ENCODE data around the gene CD99. TPM values are rescaled to one million over a fixed set of nuclear protein-coding genes. Genes with fewer than 3 reads are reported as not detected.

The CD99 gene
- polyA plus RNA-seq, 1 of the 3 experiments (the other 2 are of a cell fraction), result 346 TPM

DNA sequence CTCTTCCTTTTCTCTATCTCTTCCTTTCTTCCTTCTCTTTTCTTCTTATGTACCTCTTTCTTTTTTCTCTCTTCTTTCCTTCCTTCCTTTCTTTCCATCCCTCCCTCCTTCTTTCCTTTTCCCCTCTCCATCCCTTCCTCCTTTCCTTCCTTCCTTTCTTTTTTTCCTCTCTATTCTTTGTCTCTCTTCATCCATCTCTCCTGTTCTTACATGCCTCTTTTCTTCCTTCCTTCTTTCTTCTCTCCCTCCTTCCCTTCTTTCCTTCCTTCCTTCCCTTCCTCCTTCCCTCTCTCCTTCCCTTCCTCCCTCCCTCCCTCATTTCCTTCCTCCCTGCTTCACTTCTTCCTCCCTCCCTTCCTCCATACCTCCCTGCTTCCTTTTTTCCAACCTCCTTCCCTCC, 41.6 kb downstream of the CD99 start:
- CTCF ChIA-PET, result no interaction called here
- Histone ChIP-seq H3K79me2 (ENCODE audit: insufficient read depth) (no peaks in the 10 kb centered on the region), H3K9me3 (no peaks in the 10 kb centered on the region), H3K4me1 (ENCODE audit: control insufficient read depth in 1 of 2, insufficient read depth in 2 of 2, low read depth in 1 of 2, low read length in 1 of 2) (no peaks in the 10 kb centered on the region), H3K4me2 (no peak overlapping the region), H4K20me1 (ENCODE audit: insufficient read depth) (no peaks in the 10 kb centered on the region), H3K27ac (ENCODE audit: low read depth in 2 of 2, low read length in 1 of 2) (no peak overlapping the region), H3F3A (replicated peaks; ENCODE audit: insufficient read depth) (no peaks in the 10 kb centered on the region), H3K4me3 (ENCODE audit: low read depth in 2 of 2, low read length in 1 of 2) (no peak overlapping the region), H3K27me3 (ENCODE audit: insufficient read depth) (peaks cover 5% of the 10 kb centered on the region; the same call in 1 of the 2 replicates), H3K36me3 (replicated peaks in 1 of 2; ENCODE audit: control insufficient read depth in 1 of 2, insufficient read depth in 2 of 2, low read length in 1 of 2) (peaks cover 0 to 7% of the 10 kb centered on the region in 2 experiments), H3K9ac (no peak overlapping the region), H3K9me2 (no peaks in the 10 kb centered on the region), H2AFZ (ENCODE audit: low read depth) (no peak overlapping the region)
- POLR2A ChIA-PET, result no interaction called here
- no peak for DNase-seq
- TF ChIP-seq EP300 (IDR thresholded peaks at IDR 0.05; ENCODE audit: borderline replicate concordance in 1 of 2, low read depth in 1 of 2, low read length in 1 of 2) (no peak), JUND (IDR thresholded peaks at IDR 0.05) (no peak), TEAD4 (IDR thresholded peaks at IDR 0.05; ENCODE audit: borderline replicate concordance, insufficient read depth) (no peak), TCF12 (IDR thresholded peaks at IDR 0.05) (no peak), CTCF (IDR thresholded peaks at IDR 0.05) (no peak), GABPA (IDR thresholded peaks at IDR 0.05; ENCODE audit: low read depth) (no peak)
- TF ChIP-seq, protein P1, sequence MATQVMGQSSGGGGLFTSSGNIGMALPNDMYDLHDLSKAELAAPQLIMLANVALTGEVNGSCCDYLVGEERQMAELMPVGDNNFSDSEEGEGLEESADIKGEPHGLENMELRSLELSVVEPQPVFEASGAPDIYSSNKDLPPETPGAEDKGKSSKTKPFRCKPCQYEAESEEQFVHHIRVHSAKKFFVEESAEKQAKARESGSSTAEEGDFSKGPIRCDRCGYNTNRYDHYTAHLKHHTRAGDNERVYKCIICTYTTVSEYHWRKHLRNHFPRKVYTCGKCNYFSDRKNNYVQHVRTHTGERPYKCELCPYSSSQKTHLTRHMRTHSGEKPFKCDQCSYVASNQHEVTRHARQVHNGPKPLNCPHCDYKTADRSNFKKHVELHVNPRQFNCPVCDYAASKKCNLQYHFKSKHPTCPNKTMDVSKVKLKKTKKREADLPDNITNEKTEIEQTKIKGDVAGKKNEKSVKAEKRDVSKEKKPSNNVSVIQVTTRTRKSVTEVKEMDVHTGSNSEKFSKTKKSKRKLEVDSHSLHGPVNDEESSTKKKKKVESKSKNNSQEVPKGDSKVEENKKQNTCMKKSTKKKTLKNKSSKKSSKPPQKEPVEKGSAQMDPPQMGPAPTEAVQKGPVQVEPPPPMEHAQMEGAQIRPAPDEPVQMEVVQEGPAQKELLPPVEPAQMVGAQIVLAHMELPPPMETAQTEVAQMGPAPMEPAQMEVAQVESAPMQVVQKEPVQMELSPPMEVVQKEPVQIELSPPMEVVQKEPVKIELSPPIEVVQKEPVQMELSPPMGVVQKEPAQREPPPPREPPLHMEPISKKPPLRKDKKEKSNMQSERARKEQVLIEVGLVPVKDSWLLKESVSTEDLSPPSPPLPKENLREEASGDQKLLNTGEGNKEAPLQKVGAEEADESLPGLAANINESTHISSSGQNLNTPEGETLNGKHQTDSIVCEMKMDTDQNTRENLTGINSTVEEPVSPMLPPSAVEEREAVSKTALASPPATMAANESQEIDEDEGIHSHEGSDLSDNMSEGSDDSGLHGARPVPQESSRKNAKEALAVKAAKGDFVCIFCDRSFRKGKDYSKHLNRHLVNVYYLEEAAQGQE (IDR thresholded peaks at IDR 0.05; ENCODE audit: low read depth, low read length), result no peak
- TF ChIP-seq, protein P2, sequence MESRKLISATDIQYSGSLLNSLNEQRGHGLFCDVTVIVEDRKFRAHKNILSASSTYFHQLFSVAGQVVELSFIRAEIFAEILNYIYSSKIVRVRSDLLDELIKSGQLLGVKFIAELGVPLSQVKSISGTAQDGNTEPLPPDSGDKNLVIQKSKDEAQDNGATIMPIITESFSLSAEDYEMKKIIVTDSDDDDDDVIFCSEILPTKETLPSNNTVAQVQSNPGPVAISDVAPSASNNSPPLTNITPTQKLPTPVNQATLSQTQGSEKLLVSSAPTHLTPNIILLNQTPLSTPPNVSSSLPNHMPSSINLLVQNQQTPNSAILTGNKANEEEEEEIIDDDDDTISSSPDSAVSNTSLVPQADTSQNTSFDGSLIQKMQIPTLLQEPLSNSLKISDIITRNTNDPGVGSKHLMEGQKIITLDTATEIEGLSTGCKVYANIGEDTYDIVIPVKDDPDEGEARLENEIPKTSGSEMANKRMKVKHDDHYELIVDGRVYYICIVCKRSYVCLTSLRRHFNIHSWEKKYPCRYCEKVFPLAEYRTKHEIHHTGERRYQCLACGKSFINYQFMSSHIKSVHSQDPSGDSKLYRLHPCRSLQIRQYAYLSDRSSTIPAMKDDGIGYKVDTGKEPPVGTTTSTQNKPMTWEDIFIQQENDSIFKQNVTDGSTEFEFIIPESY (IDR thresholded peaks at IDR 0.05; ENCODE audit: borderline replicate concordance, low read depth), result no peak
- TF ChIP-seq, protein P3, sequence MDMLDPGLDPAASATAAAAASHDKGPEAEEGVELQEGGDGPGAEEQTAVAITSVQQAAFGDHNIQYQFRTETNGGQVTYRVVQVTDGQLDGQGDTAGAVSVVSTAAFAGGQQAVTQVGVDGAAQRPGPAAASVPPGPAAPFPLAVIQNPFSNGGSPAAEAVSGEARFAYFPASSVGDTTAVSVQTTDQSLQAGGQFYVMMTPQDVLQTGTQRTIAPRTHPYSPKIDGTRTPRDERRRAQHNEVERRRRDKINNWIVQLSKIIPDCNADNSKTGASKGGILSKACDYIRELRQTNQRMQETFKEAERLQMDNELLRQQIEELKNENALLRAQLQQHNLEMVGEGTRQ (IDR thresholded peaks at IDR 0.05; ENCODE audit: borderline replicate concordance, low read depth, low read length), result no peak
- TF ChIP-seq, protein P4, sequence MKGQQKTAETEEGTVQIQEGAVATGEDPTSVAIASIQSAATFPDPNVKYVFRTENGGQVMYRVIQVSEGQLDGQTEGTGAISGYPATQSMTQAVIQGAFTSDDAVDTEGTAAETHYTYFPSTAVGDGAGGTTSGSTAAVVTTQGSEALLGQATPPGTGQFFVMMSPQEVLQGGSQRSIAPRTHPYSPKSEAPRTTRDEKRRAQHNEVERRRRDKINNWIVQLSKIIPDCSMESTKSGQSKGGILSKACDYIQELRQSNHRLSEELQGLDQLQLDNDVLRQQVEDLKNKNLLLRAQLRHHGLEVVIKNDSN (IDR thresholded peaks at IDR 0.05; ENCODE audit: borderline replicate concordance, low read depth), result no peak
